Measurements from ENCODE around the gene ERGIC2.
"Not testable (repeated sequence)": the region's sequence is repeated elsewhere in the genome, so short reads cannot be mapped to it uniquely, and the experiment has no call there.

Gene ERGIC2

GRCh38 chr12:29290475-29290874 is 90.5 kb downstream of the ERGIC2 start:
- DNase-seq: not testable (repeated sequence)

- DNase-seq: no peak
Observed at GRCh38 chr12:29288031-29288430, 92.9 kb downstream of the ERGIC2 start.

- DNase-seq: no peak
Observed at GRCh38 chr12:29287622-29288021, 93.3 kb downstream of the ERGIC2 start.
